ENCODE data around the gene VPS41.

GRCh38 chr7:38905056-38905759 is 3.8 kb downstream of the VPS41 start:
- TF ChIP-seq, protein P1, sequence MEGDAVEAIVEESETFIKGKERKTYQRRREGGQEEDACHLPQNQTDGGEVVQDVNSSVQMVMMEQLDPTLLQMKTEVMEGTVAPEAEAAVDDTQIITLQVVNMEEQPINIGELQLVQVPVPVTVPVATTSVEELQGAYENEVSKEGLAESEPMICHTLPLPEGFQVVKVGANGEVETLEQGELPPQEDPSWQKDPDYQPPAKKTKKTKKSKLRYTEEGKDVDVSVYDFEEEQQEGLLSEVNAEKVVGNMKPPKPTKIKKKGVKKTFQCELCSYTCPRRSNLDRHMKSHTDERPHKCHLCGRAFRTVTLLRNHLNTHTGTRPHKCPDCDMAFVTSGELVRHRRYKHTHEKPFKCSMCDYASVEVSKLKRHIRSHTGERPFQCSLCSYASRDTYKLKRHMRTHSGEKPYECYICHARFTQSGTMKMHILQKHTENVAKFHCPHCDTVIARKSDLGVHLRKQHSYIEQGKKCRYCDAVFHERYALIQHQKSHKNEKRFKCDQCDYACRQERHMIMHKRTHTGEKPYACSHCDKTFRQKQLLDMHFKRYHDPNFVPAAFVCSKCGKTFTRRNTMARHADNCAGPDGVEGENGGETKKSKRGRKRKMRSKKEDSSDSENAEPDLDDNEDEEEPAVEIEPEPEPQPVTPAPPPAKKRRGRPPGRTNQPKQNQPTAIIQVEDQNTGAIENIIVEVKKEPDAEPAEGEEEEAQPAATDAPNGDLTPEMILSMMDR (IDR thresholded peaks at IDR 0.05): no peak
- TF ChIP-seq POLR2A (IDR thresholded peaks at IDR 0.05): no peak

Data from Peyer's patch (tissue), 4 donors.